ENCODE data around the gene EFNB2.
A peak's percentile ranks its signal among the peaks of the same experiment; 100 is the strongest.

Gene EFNB2

GRCh38 chr13:106535552-106536243 lies at the start of gene EFNB2:
Gene EFNB2, minus strand, starts transcription at chr13:106535662. Its CDS starts 698 bp downstream, at chr13:106534964.
- no peak for TF ChIP-seq CTCF (conservative IDR thresholded peaks at IDR 0.05; ENCODE audit: low read length)
- peak within 1 kb of the TSS; percentile 84 for H3K4me3 ChIP-seq (ENCODE audit: low read length)
- DNase-seq (ENCODE audit: low read depth): peak; percentile 88

GRCh38 chr13:106581225-106581624 lies 45.8 kb upstream of the EFNB2 start:
- DNase-seq (ENCODE audit: low read depth): no peak
- TF ChIP-seq CTCF (conservative IDR thresholded peaks at IDR 0.05; ENCODE audit: low read length): no peak

GRCh38 chr13:106575896-106576295 lies 40.4 kb upstream of the EFNB2 start:
- DNase-seq (ENCODE audit: low read depth): no peak
- TF ChIP-seq CTCF (conservative IDR thresholded peaks at IDR 0.05; ENCODE audit: low read length): no peak
- H3K4me3 ChIP-seq (ENCODE audit: low read length): no peak overlapping the region

More at GRCh38 chr13:106581225-106581624, 45.8 kb upstream of the EFNB2 start:
- no peak overlapping the region for H3K4me3 ChIP-seq (ENCODE audit: low read length)

- peak; percentile 75 for DNase-seq (ENCODE audit: low read depth)
- no peak for TF ChIP-seq CTCF (conservative IDR thresholded peaks at IDR 0.05; ENCODE audit: low read length)
- H3K4me3 ChIP-seq (ENCODE audit: low read length): no peak overlapping the region
These were observed 38.4 kb upstream of the EFNB2 start for GRCh38 chr13:106573868-106574267.

GRCh38 chr13:106573284-106573846 lies 37.9 kb upstream of the EFNB2 start:
- DNase-seq (ENCODE audit: low read depth): peak; percentile 92
- TF ChIP-seq CTCF (conservative IDR thresholded peaks at IDR 0.05; ENCODE audit: low read length): no peak
- H3K4me3 ChIP-seq (ENCODE audit: low read length): no peak overlapping the region

- H3K4me3 ChIP-seq (ENCODE audit: low read length): no peak overlapping the region
- peak; percentile 56 for DNase-seq (ENCODE audit: low read depth)
These were observed 34.9 kb upstream of the EFNB2 start for GRCh38 chr13:106570299-106570852.

More at GRCh38 chr13:106570299-106570852, 34.9 kb upstream of the EFNB2 start:
- TF ChIP-seq CTCF (conservative IDR thresholded peaks at IDR 0.05; ENCODE audit: low read length): no peak
